ENCODE data around the gene ADCY2.
A peak's percentile ranks its signal among the peaks of the same experiment; 100 is the strongest.

The ADCY2 gene

DNA sequence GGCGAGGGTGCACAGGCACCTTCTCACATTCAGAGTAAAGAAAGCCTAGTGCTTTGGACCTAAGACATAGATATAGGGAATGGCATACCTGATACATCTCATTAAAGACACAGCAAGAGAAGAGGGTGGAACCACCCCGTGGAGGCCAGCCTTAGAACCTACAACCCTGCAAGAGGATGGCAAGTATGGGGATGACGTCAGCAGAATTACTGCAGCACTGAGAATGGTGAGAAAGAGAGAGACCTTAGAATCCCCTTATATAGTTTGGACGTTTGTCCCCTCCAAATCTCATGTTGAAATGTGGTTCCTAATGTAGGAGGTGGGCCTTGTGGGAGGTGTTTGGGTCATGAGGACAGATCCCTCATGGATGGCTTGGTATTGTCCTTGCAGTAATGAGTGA lies 28.2 kb upstream of the ADCY2 start:
- no peak for FAIRE-seq

DNA sequence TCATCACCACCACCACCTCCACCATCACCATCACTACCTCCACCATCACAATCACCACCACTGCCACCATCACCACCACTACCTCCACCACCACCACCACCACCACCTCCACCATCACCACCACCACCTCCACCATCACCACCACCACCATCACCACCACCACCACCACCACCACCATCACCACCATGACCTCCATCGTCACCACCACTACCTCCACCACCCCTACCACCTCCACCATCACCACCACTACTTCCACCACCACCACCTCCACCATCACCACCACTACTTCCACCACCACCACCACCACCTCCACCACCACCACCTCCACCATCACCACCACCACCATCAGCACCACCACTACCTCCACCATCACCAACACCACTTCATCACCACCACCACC lies 23.5 kb upstream of the ADCY2 start:
- FAIRE-seq: no peak
- TF ChIP-seq, protein P1, sequence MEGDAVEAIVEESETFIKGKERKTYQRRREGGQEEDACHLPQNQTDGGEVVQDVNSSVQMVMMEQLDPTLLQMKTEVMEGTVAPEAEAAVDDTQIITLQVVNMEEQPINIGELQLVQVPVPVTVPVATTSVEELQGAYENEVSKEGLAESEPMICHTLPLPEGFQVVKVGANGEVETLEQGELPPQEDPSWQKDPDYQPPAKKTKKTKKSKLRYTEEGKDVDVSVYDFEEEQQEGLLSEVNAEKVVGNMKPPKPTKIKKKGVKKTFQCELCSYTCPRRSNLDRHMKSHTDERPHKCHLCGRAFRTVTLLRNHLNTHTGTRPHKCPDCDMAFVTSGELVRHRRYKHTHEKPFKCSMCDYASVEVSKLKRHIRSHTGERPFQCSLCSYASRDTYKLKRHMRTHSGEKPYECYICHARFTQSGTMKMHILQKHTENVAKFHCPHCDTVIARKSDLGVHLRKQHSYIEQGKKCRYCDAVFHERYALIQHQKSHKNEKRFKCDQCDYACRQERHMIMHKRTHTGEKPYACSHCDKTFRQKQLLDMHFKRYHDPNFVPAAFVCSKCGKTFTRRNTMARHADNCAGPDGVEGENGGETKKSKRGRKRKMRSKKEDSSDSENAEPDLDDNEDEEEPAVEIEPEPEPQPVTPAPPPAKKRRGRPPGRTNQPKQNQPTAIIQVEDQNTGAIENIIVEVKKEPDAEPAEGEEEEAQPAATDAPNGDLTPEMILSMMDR (IDR thresholded peaks at IDR 0.05; ENCODE audit: insufficient read depth, missing control alignments): no peak
- DNase-seq (ENCODE audit: insufficient read length, low spot score): no peak

More for the DNA sequence above, 28.2 kb upstream of the ADCY2 start:
- TF ChIP-seq, protein P1 (IDR thresholded peaks at IDR 0.05; ENCODE audit: insufficient read depth, missing control alignments): no peak
- no peak for DNase-seq (ENCODE audit: insufficient read length, low spot score)

DNA sequence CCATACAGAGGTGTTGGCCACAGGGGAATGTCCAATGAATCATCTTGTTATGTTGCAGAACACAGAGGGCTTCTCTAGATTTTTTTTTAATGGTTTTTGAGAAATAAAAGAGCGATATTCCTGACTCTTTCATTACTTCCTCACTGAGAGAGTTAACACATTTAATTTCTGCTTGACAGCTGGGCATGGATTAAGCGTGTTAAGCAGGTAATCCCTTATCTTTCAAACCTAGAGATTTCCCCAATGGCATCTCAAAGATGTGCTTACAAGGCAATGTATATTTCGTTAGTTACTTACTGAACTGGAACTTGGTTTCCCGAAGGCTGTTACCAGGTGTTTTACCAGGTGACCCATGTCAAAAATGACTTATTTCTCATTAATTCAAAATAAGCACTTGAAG lies 21.8 kb upstream of the ADCY2 start:
- peak; percentile 97 for FAIRE-seq
- DNase-seq (ENCODE audit: insufficient read length, low spot score): peak; percentile 61
- TF ChIP-seq, protein P1 (IDR thresholded peaks at IDR 0.05; ENCODE audit: insufficient read depth, missing control alignments): no peak

DNA sequence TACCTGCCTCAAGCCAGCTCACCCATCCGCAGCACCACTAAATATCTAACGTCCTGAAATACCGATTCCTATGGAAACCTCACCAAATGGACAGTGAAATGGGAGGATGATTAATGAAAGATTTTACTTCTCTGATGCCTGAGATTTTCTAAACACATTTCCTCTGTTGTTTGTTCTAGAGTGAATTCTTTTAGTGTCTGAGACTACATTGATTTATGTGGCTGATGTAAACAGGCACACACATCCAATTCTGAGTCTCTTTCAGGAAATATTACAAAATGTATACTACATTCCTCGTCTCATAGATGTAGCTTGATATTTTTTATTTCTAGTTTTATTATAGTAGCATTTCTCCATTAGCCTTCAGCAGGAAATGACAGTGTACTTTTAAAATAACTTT lies 20.5 kb upstream of the ADCY2 start:
- no peak for FAIRE-seq
- TF ChIP-seq, protein P1 (IDR thresholded peaks at IDR 0.05; ENCODE audit: insufficient read depth, missing control alignments): no peak
- DNase-seq (ENCODE audit: insufficient read length, low spot score): no peak

DNA sequence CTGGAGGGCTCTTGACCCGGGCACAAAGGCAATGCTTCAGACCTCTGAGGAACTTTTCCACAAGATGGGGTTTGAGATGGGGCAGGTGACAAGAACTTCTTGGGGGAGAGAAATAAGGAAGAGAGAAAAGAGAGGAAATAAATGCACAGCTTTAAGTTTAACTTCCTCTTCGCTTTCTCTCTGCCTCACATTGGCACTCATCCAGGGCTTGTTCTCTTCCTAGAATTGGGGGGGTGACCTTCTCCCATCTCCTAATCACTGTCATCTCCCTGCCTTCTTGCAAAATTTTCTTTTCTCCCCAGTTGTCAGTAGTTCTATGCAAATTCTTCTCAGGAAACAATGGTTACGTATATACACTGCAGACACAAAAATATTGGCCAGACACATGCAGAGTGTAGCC lies 19.1 kb upstream of the ADCY2 start:
- TF ChIP-seq, protein P1 (IDR thresholded peaks at IDR 0.05; ENCODE audit: insufficient read depth, missing control alignments): no peak
- FAIRE-seq (no peak), DNase-seq (ENCODE audit: insufficient read length, low spot score) (no peak)

DNA sequence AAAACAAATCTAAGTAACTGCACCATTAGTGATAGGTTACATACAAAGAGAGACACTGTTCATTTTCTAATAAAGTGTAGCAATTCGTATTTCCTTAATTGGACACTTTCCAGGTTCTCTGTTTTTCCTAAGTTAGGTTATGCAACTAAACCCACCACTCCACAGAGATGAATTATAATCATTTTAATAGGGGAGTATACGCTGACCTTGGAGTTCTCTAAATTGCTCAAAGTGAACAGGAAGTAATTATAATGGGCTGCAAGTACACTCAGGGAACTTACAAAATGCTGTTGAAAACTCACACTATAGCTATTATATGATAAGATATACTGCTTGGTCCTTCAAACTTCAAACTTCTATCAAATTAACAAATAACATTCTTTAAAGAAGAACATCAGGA lies 18.2 kb upstream of the ADCY2 start:
- FAIRE-seq (no peak), DNase-seq (ENCODE audit: insufficient read length, low spot score) (no peak)
- TF ChIP-seq, protein P1 (IDR thresholded peaks at IDR 0.05; ENCODE audit: insufficient read depth, missing control alignments): no peak

DNA sequence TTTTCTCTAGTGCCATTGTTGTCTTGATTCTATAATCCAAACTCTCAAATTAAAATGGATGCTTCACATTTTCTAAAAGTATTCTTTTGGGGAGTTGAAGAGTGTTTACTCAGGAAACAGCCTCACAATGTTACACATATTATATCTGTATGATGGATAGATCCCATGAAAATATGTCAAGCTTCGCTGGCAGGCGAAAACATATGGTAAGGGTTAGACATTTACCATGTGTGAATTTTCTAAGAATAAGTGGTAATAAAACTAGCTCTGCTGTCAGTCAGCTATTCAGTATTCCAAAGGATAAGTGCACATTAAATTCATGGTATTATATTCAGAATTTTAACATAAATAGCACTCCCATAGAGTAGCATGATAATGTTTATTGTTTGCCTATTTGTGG lies 13.3 kb upstream of the ADCY2 start:
- FAIRE-seq: no peak
- DNase-seq (ENCODE audit: insufficient read length, low spot score): no peak
- TF ChIP-seq, protein P1 (IDR thresholded peaks at IDR 0.05; ENCODE audit: insufficient read depth, missing control alignments): no peak
